ENCODE measurements around the gene NARF.

NARF gene

GRCh38 chr17:82494236-82495055 is 35.9 kb downstream of the NARF start:
- H3K4me3 ChIP-seq (ENCODE audit: low read depth, low read length), result no peak overlapping the region; the same call in none of the 2 replicates
- peak; percentile 92 for DNase-seq (ENCODE audit: low read depth)
- TF ChIP-seq CTCF (IDR thresholded peaks at IDR 0.05; ENCODE audit: low read depth, low read length, missing control alignments), result peak; percentile 97

- DNase-seq (ENCODE audit: low read depth), result no peak
- no peak for TF ChIP-seq CTCF (IDR thresholded peaks at IDR 0.05; ENCODE audit: low read depth, low read length, missing control alignments)
- H3K4me3 ChIP-seq (ENCODE audit: low read depth, low read length), result no peak overlapping the region
These were observed 37.4 kb downstream of the NARF start for GRCh38 chr17:82495844-82496528.

GRCh38 chr17:82496529-82497434 is 38.2 kb downstream of the NARF start:
- TF ChIP-seq CTCF (IDR thresholded peaks at IDR 0.05; ENCODE audit: low read depth, low read length, missing control alignments), result no peak
- DNase-seq (ENCODE audit: low read depth), result peak; percentile 86

GRCh38 chr17:82497483-82498405 is 39.2 kb downstream of the NARF start:
- TF ChIP-seq CTCF (IDR thresholded peaks at IDR 0.05; ENCODE audit: low read depth, low read length, missing control alignments), result no peak
- no peak for DNase-seq (ENCODE audit: low read depth)
- peak overlapping the region; percentile 50 for H3K4me3 ChIP-seq (ENCODE audit: low read depth, low read length)

More at GRCh38 chr17:82496529-82497434, 38.2 kb downstream of the NARF start:
- peak overlapping the region; percentile 59 for H3K4me3 ChIP-seq (ENCODE audit: low read depth, low read length)

GRCh38 chr17:82502207-82502606 is 43.7 kb downstream of the NARF start:
- H3K4me3 ChIP-seq (ENCODE audit: low read depth, low read length), result no peak overlapping the region
- no peak for TF ChIP-seq CTCF (IDR thresholded peaks at IDR 0.05; ENCODE audit: low read depth, low read length, missing control alignments)
- DNase-seq (ENCODE audit: low read depth), result no peak
